ENCODE measurements around the gene MCCC2. TPM values are rescaled to one million over a fixed set of nuclear protein-coding genes. Genes with fewer than 3 reads are reported as not detected.
"Not testable (repeated sequence)": the region's sequence is repeated elsewhere in the genome, so short reads cannot be mapped to it uniquely, and the experiment has no call there.

MCCC2 gene
- total and polyA plus RNA-seq, 2 experiments from 2014 or later = 47.2 to 59.9 TPM

GRCh38 chr5:71569748-71570509, 17.2 kb upstream of the MCCC2 start:
- Histone ChIP-seq H3K4me3 (no peak overlapping the region), H3K27me3 (no peaks in the 10 kb centered on the region)
- TF ChIP-seq CTCF (IDR thresholded peaks at IDR 0.05; ENCODE audit: low read depth, low read length) = no peak

GRCh38 chr5:71571811-71572210, 15.3 kb upstream of the MCCC2 start:
- H3K4me1 ChIP-seq (ENCODE audit: low read depth); DNase-seq (ENCODE audit: low read depth in 1 of 2, low spot score in 1 of 2); H3K9me3 ChIP-seq (ENCODE audit: low read depth); H3K27ac ChIP-seq; H3K36me3 ChIP-seq; H3K27me3 ChIP-seq; H3K4me3 ChIP-seq: not testable (repeated sequence)

More at GRCh38 chr5:71569748-71570509, 17.2 kb upstream of the MCCC2 start:
- H3K9me3 ChIP-seq (ENCODE audit: low read depth) = no peaks in the 10 kb centered on the region
- no peak overlapping the region for H3K27ac ChIP-seq
- no peak for DNase-seq (ENCODE audit: low read depth in 1 of 2, low spot score in 1 of 2)
- H3K4me1 ChIP-seq (ENCODE audit: low read depth) = no peaks in the 10 kb centered on the region
- H3K36me3 ChIP-seq = peaks cover 18% of the 10 kb centered on the region

- no peaks in the 10 kb centered on the region for H3K4me1 ChIP-seq (ENCODE audit: low read depth)
- no peaks in the 10 kb centered on the region for H3K9me3 ChIP-seq (ENCODE audit: low read depth)
- DNase-seq (ENCODE audit: low read depth in 1 of 2, low spot score in 1 of 2) = peak in 1 of 2 donors; percentile 8
- no peak overlapping the region for H3K4me3 ChIP-seq
- H3K27ac ChIP-seq = no peak overlapping the region
- H3K36me3 ChIP-seq = no peaks in the 10 kb centered on the region
- no peaks in the 10 kb centered on the region for H3K27me3 ChIP-seq
- TF ChIP-seq CTCF (IDR thresholded peaks at IDR 0.05; ENCODE audit: low read depth, low read length) = no peak
Measured at GRCh38 chr5:71573591-71573990, 13.5 kb upstream of the MCCC2 start.

GRCh38 chr5:71575588-71575987, 11.6 kb upstream of the MCCC2 start:
- H3K27me3 ChIP-seq; H3K36me3 ChIP-seq; DNase-seq (ENCODE audit: low read depth in 1 of 2, low spot score in 1 of 2); H3K4me3 ChIP-seq; H3K27ac ChIP-seq; H3K4me1 ChIP-seq (ENCODE audit: low read depth); H3K9me3 ChIP-seq (ENCODE audit: low read depth): not testable (repeated sequence)

- no peak overlapping the region for H3K27ac ChIP-seq
- no peak for DNase-seq (ENCODE audit: low read depth in 1 of 2, low spot score in 1 of 2)
- H3K4me3 ChIP-seq = no peak overlapping the region
- H3K36me3 ChIP-seq = no peaks in the 10 kb centered on the region
- H3K27me3 ChIP-seq = no peaks in the 10 kb centered on the region
- H3K9me3 ChIP-seq (ENCODE audit: low read depth) = no peaks in the 10 kb centered on the region
- no peak for TF ChIP-seq CTCF (IDR thresholded peaks at IDR 0.05; ENCODE audit: low read depth, low read length)
- no peaks in the 10 kb centered on the region for H3K4me1 ChIP-seq (ENCODE audit: low read depth)
Measured at GRCh38 chr5:71576241-71576640, 10.9 kb upstream of the MCCC2 start.

- not testable (repeated sequence) for H3K4me1 ChIP-seq (ENCODE audit: low read depth); H3K27ac ChIP-seq; H3K27me3 ChIP-seq; H3K4me3 ChIP-seq; H3K9me3 ChIP-seq (ENCODE audit: low read depth); DNase-seq (ENCODE audit: low read depth in 1 of 2, low spot score in 1 of 2); H3K36me3 ChIP-seq
Measured at GRCh38 chr5:71577839-71578238, 9.3 kb upstream of the MCCC2 start.

GRCh38 chr5:71582945-71583584, 4.1 kb upstream of the MCCC2 start:
- H3K27ac ChIP-seq = no peak overlapping the region
- no peaks in the 10 kb centered on the region for H3K9me3 ChIP-seq (ENCODE audit: low read depth)
- no peaks in the 10 kb centered on the region for H3K36me3 ChIP-seq
- H3K27me3 ChIP-seq = no peaks in the 10 kb centered on the region
- H3K4me3 ChIP-seq = no peak overlapping the region
- no peaks in the 10 kb centered on the region for H3K4me1 ChIP-seq (ENCODE audit: low read depth)
- DNase-seq (ENCODE audit: low read depth in 1 of 2, low spot score in 1 of 2) = no peak
- no peak for TF ChIP-seq CTCF (IDR thresholded peaks at IDR 0.05; ENCODE audit: low read depth, low read length)
